ENCODE results near the gene SKOR2. TPM values are rescaled to one million over a fixed set of nuclear protein-coding genes. Genes with fewer than 3 reads are reported as not detected.

The SKOR2 gene
- total RNA-seq, 4 donors from 2014 or later = not detected

GRCh38 chr18:47172476-47172875 is 79.0 kb downstream of the SKOR2 start:
- peaks cover 0 to 6% of the 10 kb centered on the region in 2 donors for H3K4me1 ChIP-seq
- no peak for TF ChIP-seq POLR2A (IDR thresholded peaks at IDR 0.05)
- no peak for TF ChIP-seq CTCF (IDR thresholded peaks at IDR 0.05)

GRCh38 chr18:47168913-47169312 is 82.5 kb downstream of the SKOR2 start:
- no peaks in the 10 kb centered on the region for H3K9me3 ChIP-seq
- no peaks in the 10 kb centered on the region for H3K27me3 ChIP-seq
- DNase-seq = no peak
- H3K4me3 ChIP-seq = no peak overlapping the region
- no peak overlapping the region for H3K27ac ChIP-seq
- intact Hi-C loops (cut with DNase I; ENCODE audit: low total_unique reads) = no loop called here
- no peaks in the 10 kb centered on the region for H3K4me1 ChIP-seq
- TF ChIP-seq CTCF (IDR thresholded peaks at IDR 0.05) (no peak), POLR2A (IDR thresholded peaks at IDR 0.05) (no peak)
- no peaks in the 10 kb centered on the region for H3K36me3 ChIP-seq

More at GRCh38 chr18:47172476-47172875, 79.0 kb downstream of the SKOR2 start:
- Histone ChIP-seq H3K27ac (no peak overlapping the region), H3K9me3 (no peaks in the 10 kb centered on the region), H3K4me3 (no peak overlapping the region), H3K36me3 (no peaks in the 10 kb centered on the region), H3K27me3 (no peaks in the 10 kb centered on the region)
- no peak for DNase-seq
- intact Hi-C loops (cut with DNase I; ENCODE audit: low total_unique reads) = no loop called here

- Histone ChIP-seq H3K4me1 (no peaks in the 10 kb centered on the region), H3K36me3 (no peaks in the 10 kb centered on the region), H3K27ac (no peak overlapping the region), H3K9me3 (no peaks in the 10 kb centered on the region), H3K27me3 (no peaks in the 10 kb centered on the region), H3K4me3 (no peak overlapping the region)
- intact Hi-C loops (cut with DNase I; ENCODE audit: low total_unique reads) = no loop called here
- no peak for TF ChIP-seq CTCF (IDR thresholded peaks at IDR 0.05)
- TF ChIP-seq POLR2A (IDR thresholded peaks at IDR 0.05) = no peak
- no peak for DNase-seq
These were observed 83.0 kb downstream of the SKOR2 start for GRCh38 chr18:47168509-47168908.

GRCh38 chr18:47166294-47166693 is 85.2 kb downstream of the SKOR2 start:
- Histone ChIP-seq H3K27me3 (no peaks in the 10 kb centered on the region), H3K4me1 (no peaks in the 10 kb centered on the region), H3K9me3 (no peaks in the 10 kb centered on the region), H3K27ac (no peak overlapping the region), H3K36me3 (no peaks in the 10 kb centered on the region), H3K4me3 (no peak overlapping the region)
- TF ChIP-seq CTCF (IDR thresholded peaks at IDR 0.05) = no peak
- TF ChIP-seq POLR2A (IDR thresholded peaks at IDR 0.05) = no peak
- intact Hi-C loops (cut with DNase I; ENCODE audit: low total_unique reads) = no loop called here
- no peak for DNase-seq

GRCh38 chr18:47163241-47163640 is 88.2 kb downstream of the SKOR2 start:
- Histone ChIP-seq H3K4me3 (no peak overlapping the region), H3K27me3 (no peaks in the 10 kb centered on the region), H3K9me3 (no peaks in the 10 kb centered on the region), H3K36me3 (no peaks in the 10 kb centered on the region), H3K4me1 (no peaks in the 10 kb centered on the region), H3K27ac (no peak overlapping the region)
- no peak for TF ChIP-seq POLR2A (IDR thresholded peaks at IDR 0.05)
- TF ChIP-seq CTCF (IDR thresholded peaks at IDR 0.05) = no peak
- no peak for DNase-seq
- intact Hi-C loops (cut with DNase I; ENCODE audit: low total_unique reads) = no loop called here

Measured in uterus (tissue), 4 donors.